ENCODE measurements around the gene HOPX.
A peak's percentile ranks its signal among the peaks of the same experiment; 100 is the strongest.
"Not testable (repeated sequence)": the region's sequence is repeated elsewhere in the genome, so short reads cannot be mapped to it uniquely, and the experiment has no call there.

Gene HOPX

GRCh38 chr4:56654238-56654632 is 26.9 kb downstream of the HOPX start:
- no peak for DNase-seq (ENCODE audit: low spot score)

GRCh38 chr4:56653461-56654237 is 27.4 kb downstream of the HOPX start:
- DNase-seq (ENCODE audit: low spot score) = peak; percentile 53

GRCh38 chr4:56652196-56652595 is 28.9 kb downstream of the HOPX start:
- no peak for DNase-seq (ENCODE audit: low spot score)

GRCh38 chr4:56651056-56651350 is 30.1 kb downstream of the HOPX start:
- no peak for DNase-seq (ENCODE audit: low spot score)

- no peak for DNase-seq (ENCODE audit: low spot score)
These were observed 30.6 kb downstream of the HOPX start for GRCh38 chr4:56650262-56651055.

GRCh38 chr4:56649445-56650261 is 31.4 kb downstream of the HOPX start:
- no peak for DNase-seq (ENCODE audit: low spot score)

- DNase-seq (ENCODE audit: low spot score) = no peak
These were observed 32.3 kb downstream of the HOPX start for GRCh38 chr4:56648824-56649151.

- DNase-seq (ENCODE audit: low spot score) = no peak
These were observed 32.9 kb downstream of the HOPX start for GRCh38 chr4:56648021-56648823.

GRCh38 chr4:56646341-56646740 is 34.8 kb downstream of the HOPX start:
- DNase-seq (ENCODE audit: low spot score) = no peak

- no peak for DNase-seq (ENCODE audit: low spot score)
These were observed 37.5 kb downstream of the HOPX start for GRCh38 chr4:56643596-56643995.

- DNase-seq (ENCODE audit: low spot score) = no peak
These were observed 39.5 kb downstream of the HOPX start for GRCh38 chr4:56641494-56642051.

- no peak for DNase-seq (ENCODE audit: low spot score)
These were observed 40.2 kb downstream of the HOPX start for GRCh38 chr4:56640621-56641493.

- DNase-seq (ENCODE audit: low spot score) = no peak
These were observed 43.3 kb downstream of the HOPX start for GRCh38 chr4:56637791-56638190.

GRCh38 chr4:56637154-56637553 is 43.9 kb downstream of the HOPX start:
- DNase-seq (ENCODE audit: low spot score) = no peak

- DNase-seq (ENCODE audit: low spot score) = not testable (repeated sequence)
These were observed 46.1 kb downstream of the HOPX start for GRCh38 chr4:56634954-56635353.

GRCh38 chr4:56633486-56633885 is 47.6 kb downstream of the HOPX start:
- DNase-seq (ENCODE audit: low spot score) = no peak

- DNase-seq (ENCODE audit: low spot score) = no peak
These were observed 50.0 kb downstream of the HOPX start for GRCh38 chr4:56630876-56631666.

- DNase-seq (ENCODE audit: low spot score) = no peak
These were observed 52.5 kb downstream of the HOPX start for GRCh38 chr4:56628592-56628991.

GRCh38 chr4:56627985-56628384 is 53.1 kb downstream of the HOPX start:
- DNase-seq (ENCODE audit: low spot score) = no peak

GRCh38 chr4:56627375-56627774 is 53.7 kb downstream of the HOPX start:
- no peak for DNase-seq (ENCODE audit: low spot score)
